Measurements from ENCODE around the gene ARID1B. TPM values are rescaled to one million over a fixed set of nuclear protein-coding genes. Genes with fewer than 3 reads are reported as not detected.

ARID1B gene
- polyA plus RNA-seq, 4 donors = 7.3 to 43.5 (median 17.0) TPM

- DNase-seq (no peak), FAIRE-seq (no peak)
- H3K36me3 ChIP-seq (ENCODE audit: control insufficient read depth in 3 of 3, insufficient read depth in 2 of 3, low read depth in 1 of 3, low read length in 3 of 3) = peaks cover 0 to 15% (median 0%) of the 10 kb centered on the region in 3 donors
- H3K9me3 ChIP-seq (ENCODE audit: control insufficient read depth in 2 of 2, insufficient read depth in 1 of 2, low read depth in 1 of 2, low read length in 1 of 2) = no peaks in the 10 kb centered on the region
- H3K4me3 ChIP-seq (ENCODE audit: low read depth in 1 of 3, low read length in 3 of 3) = no peak overlapping the region
- no peak overlapping the region for H3K27ac ChIP-seq (ENCODE audit: low read depth in 1 of 3, low read length in 2 of 3)
- WGBS, 3 donors = 87 to 91% (median 90%) methylated on average over 7 of the region's 7 CpGs
- H3K4me1 ChIP-seq (ENCODE audit: control insufficient read depth in 3 of 3, insufficient read depth in 2 of 3, low read depth in 1 of 3, low read length in 2 of 3) = peaks cover 0 to 3% (median 0%) of the 10 kb centered on the region in 3 donors
- H3K27me3 ChIP-seq (ENCODE audit: control insufficient read depth in 3 of 3, insufficient read depth in 3 of 3, low read length in 3 of 3) = no peaks in the 10 kb centered on the region
Measured at GRCh38 chr6:156914181-156914580, 137.0 kb downstream of the ARID1B start.

GRCh38 chr6:156916130-156916801, 139.1 kb downstream of the ARID1B start:
- FAIRE-seq (no peak), DNase-seq (no peak)
- WGBS, 3 donors = 66 to 77% (median 75%) methylated on average over 11 of the region's 11 CpGs
- no peaks in the 10 kb centered on the region for H3K27me3 ChIP-seq (ENCODE audit: control insufficient read depth in 3 of 3, insufficient read depth in 3 of 3, low read length in 3 of 3)
- H3K9me3 ChIP-seq (ENCODE audit: control insufficient read depth in 2 of 2, insufficient read depth in 1 of 2, low read depth in 1 of 2, low read length in 1 of 2) = no peaks in the 10 kb centered on the region
- H3K36me3 ChIP-seq (ENCODE audit: control insufficient read depth in 3 of 3, insufficient read depth in 2 of 3, low read depth in 1 of 3, low read length in 3 of 3) = peaks cover 0 to 19% (median 0%) of the 10 kb centered on the region in 3 donors
- H3K4me3 ChIP-seq (ENCODE audit: low read depth in 1 of 3, low read length in 3 of 3) = no peak overlapping the region
- peaks cover 0 to 8% (median 0%) of the 10 kb centered on the region in 3 donors for H3K4me1 ChIP-seq (ENCODE audit: control insufficient read depth in 3 of 3, insufficient read depth in 2 of 3, low read depth in 1 of 3, low read length in 2 of 3)
- H3K27ac ChIP-seq (ENCODE audit: low read depth in 1 of 3, low read length in 2 of 3) = no peak overlapping the region

- FAIRE-seq (no peak), DNase-seq (no peak)
- Histone ChIP-seq H3K27ac (ENCODE audit: low read depth in 1 of 3, low read length in 2 of 3) (no peak overlapping the region), H3K36me3 (ENCODE audit: control insufficient read depth in 3 of 3, insufficient read depth in 2 of 3, low read depth in 1 of 3, low read length in 3 of 3) (peaks cover 0 to 19% (median 0%) of the 10 kb centered on the region in 3 donors), H3K4me3 (ENCODE audit: low read depth in 1 of 3, low read length in 3 of 3) (no peak overlapping the region), H3K9me3 (ENCODE audit: control insufficient read depth in 2 of 2, insufficient read depth in 1 of 2, low read depth in 1 of 2, low read length in 1 of 2) (no peaks in the 10 kb centered on the region), H3K27me3 (ENCODE audit: control insufficient read depth in 3 of 3, insufficient read depth in 3 of 3, low read length in 3 of 3) (no peaks in the 10 kb centered on the region), H3K4me1 (ENCODE audit: control insufficient read depth in 3 of 3, insufficient read depth in 2 of 3, low read depth in 1 of 3, low read length in 2 of 3) (peaks cover 0 to 8% (median 0%) of the 10 kb centered on the region in 3 donors)
- 75 to 93% (median 80%) methylated on average over 5 of the region's 5 CpGs for WGBS, 3 donors
Measured at GRCh38 chr6:156917213-156917612, 140.0 kb downstream of the ARID1B start.

- no peak for FAIRE-seq
Measured at GRCh38 chr6:156918647-156919046, 141.5 kb downstream of the ARID1B start.

DNA sequence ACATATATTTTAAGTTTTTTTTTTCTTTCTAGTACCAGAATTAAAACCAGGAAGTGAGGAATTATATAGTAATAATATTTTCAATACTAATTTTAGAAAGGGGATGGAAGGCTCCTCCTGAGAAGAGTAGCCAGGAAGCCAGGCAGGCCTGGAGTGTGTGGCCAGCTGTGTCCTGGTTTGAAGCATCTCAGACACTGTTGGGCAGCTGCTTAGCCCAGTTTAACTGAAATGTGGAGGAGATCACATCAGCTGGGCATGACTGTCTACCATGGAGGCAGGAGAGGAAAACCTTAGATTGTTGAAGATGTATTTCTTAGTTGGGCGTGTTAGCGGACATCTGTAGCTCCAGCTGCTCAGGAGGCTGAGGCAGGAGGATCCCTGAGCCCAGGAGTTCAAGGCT, 142.2 kb downstream of the ARID1B start:
- H3K27ac ChIP-seq (ENCODE audit: low read depth in 1 of 3, low read length in 2 of 3) = no peak overlapping the region
- H3K4me3 ChIP-seq (ENCODE audit: low read depth in 1 of 3, low read length in 3 of 3) = no peak overlapping the region
- H3K36me3 ChIP-seq (ENCODE audit: control insufficient read depth in 3 of 3, insufficient read depth in 2 of 3, low read depth in 1 of 3, low read length in 3 of 3) = peaks cover 0 to 7% (median 0%) of the 10 kb centered on the region in 3 donors
- H3K9me3 ChIP-seq (ENCODE audit: control insufficient read depth in 2 of 2, insufficient read depth in 1 of 2, low read depth in 1 of 2, low read length in 1 of 2) = no peaks in the 10 kb centered on the region
- no peaks in the 10 kb centered on the region for H3K27me3 ChIP-seq (ENCODE audit: control insufficient read depth in 3 of 3, insufficient read depth in 3 of 3, low read length in 3 of 3)
- H3K4me1 ChIP-seq (ENCODE audit: control insufficient read depth in 3 of 3, insufficient read depth in 2 of 3, low read depth in 1 of 3, low read length in 2 of 3) = peaks cover 0 to 8% (median 0%) of the 10 kb centered on the region in 3 donors
- WGBS, 3 donors = 96 to 100% (median 99%) methylated on average over 2 of the region's 2 CpGs
- DNase-seq (no peak), FAIRE-seq (no peak)

More at GRCh38 chr6:156918647-156919046, 141.5 kb downstream of the ARID1B start:
- Histone ChIP-seq H3K4me3 (ENCODE audit: low read depth in 1 of 3, low read length in 3 of 3) (no peak overlapping the region), H3K36me3 (ENCODE audit: control insufficient read depth in 3 of 3, insufficient read depth in 2 of 3, low read depth in 1 of 3, low read length in 3 of 3) (peaks cover 0 to 14% (median 0%) of the 10 kb centered on the region in 3 donors), H3K27ac (ENCODE audit: low read depth in 1 of 3, low read length in 2 of 3) (no peak overlapping the region), H3K4me1 (ENCODE audit: control insufficient read depth in 3 of 3, insufficient read depth in 2 of 3, low read depth in 1 of 3, low read length in 2 of 3) (peaks cover 0 to 8% (median 0%) of the 10 kb centered on the region in 3 donors), H3K9me3 (ENCODE audit: control insufficient read depth in 2 of 2, insufficient read depth in 1 of 2, low read depth in 1 of 2, low read length in 1 of 2) (no peaks in the 10 kb centered on the region), H3K27me3 (ENCODE audit: control insufficient read depth in 3 of 3, insufficient read depth in 3 of 3, low read length in 3 of 3) (no peaks in the 10 kb centered on the region)
- WGBS, 3 donors = 73 to 89% (median 88%) methylated on average over 7 of the region's 7 CpGs
- no peak for DNase-seq

DNA sequence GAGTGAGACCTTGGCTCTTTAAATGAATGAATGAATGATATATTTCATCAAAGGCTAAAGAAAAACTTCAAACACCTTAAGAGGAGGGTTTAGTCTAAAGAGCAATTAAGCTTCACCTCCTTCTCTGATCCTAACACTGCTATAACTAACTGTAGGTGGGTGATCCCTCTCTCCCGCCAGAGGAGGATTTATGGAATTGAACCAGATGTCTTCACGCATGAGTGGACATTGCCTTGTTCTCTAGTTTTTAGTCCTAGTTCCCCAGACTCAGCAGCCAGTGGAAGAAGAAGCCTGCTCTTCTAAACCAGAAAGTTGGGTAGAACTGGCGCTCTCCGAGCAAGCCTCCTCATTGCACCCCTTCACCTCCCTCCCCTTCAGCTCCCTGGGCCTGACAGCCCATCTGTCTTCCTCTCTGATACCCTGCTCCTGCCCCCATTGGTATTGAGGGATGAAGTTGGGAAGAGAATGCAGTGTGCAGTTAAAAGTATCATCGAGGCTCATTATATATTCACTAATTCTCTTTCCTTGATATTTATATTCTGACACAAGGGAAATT, 142.7 kb downstream of the ARID1B start:
- H3K36me3 ChIP-seq (ENCODE audit: control insufficient read depth in 3 of 3, insufficient read depth in 2 of 3, low read depth in 1 of 3, low read length in 3 of 3) = peaks cover 0 to 7% (median 0%) of the 10 kb centered on the region in 3 donors
- peaks cover 0 to 8% (median 0%) of the 10 kb centered on the region in 3 donors for H3K4me1 ChIP-seq (ENCODE audit: control insufficient read depth in 3 of 3, insufficient read depth in 2 of 3, low read depth in 1 of 3, low read length in 2 of 3)
- no peaks in the 10 kb centered on the region for H3K27me3 ChIP-seq (ENCODE audit: control insufficient read depth in 3 of 3, insufficient read depth in 3 of 3, low read length in 3 of 3)
- no peak for FAIRE-seq
- H3K4me3 ChIP-seq (ENCODE audit: low read depth in 1 of 3, low read length in 3 of 3) = no peak overlapping the region
- no peaks in the 10 kb centered on the region for H3K9me3 ChIP-seq (ENCODE audit: control insufficient read depth in 2 of 2, insufficient read depth in 1 of 2, low read depth in 1 of 2, low read length in 1 of 2)
- no peak for DNase-seq
- no peak overlapping the region for H3K27ac ChIP-seq (ENCODE audit: low read depth in 1 of 3, low read length in 2 of 3)
- WGBS, 3 donors = 91 to 94% (median 93%) methylated on average over 5 of the region's 5 CpGs

- H3K36me3 ChIP-seq (ENCODE audit: control insufficient read depth in 3 of 3, insufficient read depth in 2 of 3, low read depth in 1 of 3, low read length in 3 of 3) = peaks cover 0 to 19% (median 0%) of the 10 kb centered on the region in 3 donors
- no peaks in the 10 kb centered on the region for H3K9me3 ChIP-seq (ENCODE audit: control insufficient read depth in 2 of 2, insufficient read depth in 1 of 2, low read depth in 1 of 2, low read length in 1 of 2)
- 83 to 89% (median 84%) methylated on average over 4 of the region's 4 CpGs for WGBS, 3 donors
- H3K27ac ChIP-seq (ENCODE audit: low read depth in 1 of 3, low read length in 2 of 3) = no peak overlapping the region
- no peak overlapping the region for H3K4me3 ChIP-seq (ENCODE audit: low read depth in 1 of 3, low read length in 3 of 3)
- no peak for FAIRE-seq
- H3K4me1 ChIP-seq (ENCODE audit: control insufficient read depth in 3 of 3, insufficient read depth in 2 of 3, low read depth in 1 of 3, low read length in 2 of 3) = peaks cover 0 to 11% (median 6%) of the 10 kb centered on the region in 3 donors
- H3K27me3 ChIP-seq (ENCODE audit: control insufficient read depth in 3 of 3, insufficient read depth in 3 of 3, low read length in 3 of 3) = no peaks in the 10 kb centered on the region
- DNase-seq = no peak
Measured at GRCh38 chr6:156924246-156924645, 147.1 kb downstream of the ARID1B start.

- H3K4me3 ChIP-seq (ENCODE audit: low read depth in 1 of 3, low read length in 3 of 3) = no peak overlapping the region
- FAIRE-seq (no peak), DNase-seq (no peak)
- H3K4me1 ChIP-seq (ENCODE audit: control insufficient read depth in 3 of 3, insufficient read depth in 2 of 3, low read depth in 1 of 3, low read length in 2 of 3) = peaks cover 0 to 7% (median 6%) of the 10 kb centered on the region in 3 donors
- 94 to 96% (median 94%) methylated on average over 2 of the region's 2 CpGs for WGBS, 3 donors
- no peak overlapping the region for H3K27ac ChIP-seq (ENCODE audit: low read depth in 1 of 3, low read length in 2 of 3)
- H3K27me3 ChIP-seq (ENCODE audit: control insufficient read depth in 3 of 3, insufficient read depth in 3 of 3, low read length in 3 of 3) = no peaks in the 10 kb centered on the region
- H3K36me3 ChIP-seq (ENCODE audit: control insufficient read depth in 3 of 3, insufficient read depth in 2 of 3, low read depth in 1 of 3, low read length in 3 of 3) = peaks cover 0 to 13% (median 0%) of the 10 kb centered on the region in 3 donors
- H3K9me3 ChIP-seq (ENCODE audit: control insufficient read depth in 2 of 2, insufficient read depth in 1 of 2, low read depth in 1 of 2, low read length in 1 of 2) = no peaks in the 10 kb centered on the region
Measured at GRCh38 chr6:156925026-156925425, 147.8 kb downstream of the ARID1B start.

All from small intestine (tissue), 7 donors.